NCI-H187 (cell line): Measurements from ENCODE around the gene SLC39A9.
"Not testable (repeated sequence)": the region's sequence is repeated elsewhere in the genome, so short reads cannot be mapped to it uniquely, and the experiment has no call there.

Source experiments
- DNase-seq, 2 experiments: peaks; one replicate each; lab custom pipeline; 2025; lab: John Stamatoyannopoulos, UW

Gene SLC39A9

DNA sequence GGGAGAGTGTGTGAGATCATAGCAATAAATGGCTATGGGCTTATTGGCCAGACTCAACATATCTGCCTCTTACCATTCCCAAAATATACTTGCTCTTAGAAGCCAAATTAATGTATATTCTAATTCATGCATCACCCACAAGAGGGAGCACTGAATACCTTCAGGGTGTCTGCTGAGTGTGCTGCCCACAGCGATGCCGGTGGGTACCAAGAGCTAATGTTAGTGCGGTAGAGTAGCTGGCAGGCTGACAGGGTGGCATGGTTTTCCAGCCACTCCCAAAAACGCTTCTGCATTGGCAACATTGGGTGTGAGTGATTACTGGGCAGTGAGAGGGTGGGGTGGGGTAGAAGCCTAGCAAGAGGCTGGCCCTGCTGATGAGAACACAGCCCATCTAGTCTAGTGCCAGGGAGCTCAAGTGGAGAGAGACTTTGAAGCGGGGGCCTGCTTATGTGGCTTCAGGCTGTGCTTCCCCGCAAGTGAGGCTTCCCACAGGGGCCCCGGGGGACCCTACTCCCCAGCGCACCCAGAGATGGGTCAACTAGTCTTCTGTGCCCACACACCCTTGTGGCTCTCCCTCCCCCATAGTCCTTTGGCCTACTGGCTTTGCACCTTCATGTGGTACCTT lies 76.8 kb downstream of the SLC39A9 start:
- DNase-seq = no peak

GRCh38 chr14:69476824-69477450 lies 78.4 kb downstream of the SLC39A9 start:
- DNase-seq = not testable (repeated sequence)

- DNase-seq = not testable (repeated sequence)
Measured at GRCh38 chr14:69478055-69478454, 79.6 kb downstream of the SLC39A9 start.

- DNase-seq = no peak
Measured at GRCh38 chr14:69479696-69480095, 81.2 kb downstream of the SLC39A9 start.

DNA sequence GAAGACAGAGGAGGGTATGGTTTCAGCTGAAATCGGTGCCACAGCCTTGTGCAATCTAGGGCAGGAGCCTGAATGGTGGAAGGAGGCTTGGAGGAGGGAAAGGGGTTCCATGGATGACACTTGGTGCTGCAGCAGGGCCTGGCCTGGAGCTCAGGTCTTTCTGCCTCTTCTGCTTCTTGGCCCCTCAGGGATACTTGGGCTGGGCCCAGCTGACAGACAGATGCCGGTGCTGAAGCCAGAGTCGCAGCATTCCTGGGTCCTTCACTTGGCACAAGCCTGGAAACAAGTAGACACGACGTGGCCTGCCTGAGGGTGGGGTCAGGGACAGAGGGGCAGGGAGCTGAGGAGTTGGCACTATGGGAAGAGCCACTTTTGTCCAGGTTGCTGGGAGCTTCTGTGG lies 81.6 kb downstream of the SLC39A9 start:
- no peak for DNase-seq

DNA sequence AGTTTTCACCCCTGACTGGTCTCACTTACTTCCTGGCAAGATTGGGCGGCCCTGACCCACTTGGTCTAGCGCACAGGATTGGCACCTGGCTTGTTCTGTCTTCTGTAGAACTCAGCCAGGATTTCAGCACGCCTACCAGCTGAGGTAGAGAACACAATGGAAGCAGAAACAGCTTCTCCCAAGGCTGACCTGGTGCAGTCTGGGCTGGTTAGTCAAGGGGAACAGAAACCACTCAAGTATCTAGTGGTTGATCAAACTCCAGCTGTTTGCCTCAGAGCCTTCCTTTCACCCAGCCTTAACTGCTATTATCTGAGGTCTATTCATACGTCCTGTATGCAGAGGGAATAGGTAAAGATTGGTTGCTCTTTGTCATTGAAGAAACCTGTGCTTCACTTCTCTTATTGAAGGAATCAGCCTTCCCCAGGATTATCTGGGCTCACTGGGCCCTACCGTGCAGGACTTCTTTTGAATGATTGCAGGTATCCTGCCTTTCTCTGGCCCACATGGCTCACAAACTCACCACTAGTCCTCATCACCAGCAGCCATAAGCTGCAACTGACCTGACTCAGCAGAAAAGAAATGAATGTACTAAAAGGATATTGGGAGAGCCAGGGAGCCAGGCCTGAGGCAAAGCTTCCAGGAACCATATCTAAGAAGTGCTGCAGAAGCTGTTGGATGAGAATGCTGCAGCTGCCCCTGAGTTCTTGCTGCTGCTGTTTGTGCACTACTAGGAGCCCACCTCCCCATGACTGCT lies 83.5 kb downstream of the SLC39A9 start:
- DNase-seq = peak in 1 of 2 experiments; percentile 41

- DNase-seq = no peak
Measured at GRCh38 chr14:69483765-69484443, 85.4 kb downstream of the SLC39A9 start.

DNA sequence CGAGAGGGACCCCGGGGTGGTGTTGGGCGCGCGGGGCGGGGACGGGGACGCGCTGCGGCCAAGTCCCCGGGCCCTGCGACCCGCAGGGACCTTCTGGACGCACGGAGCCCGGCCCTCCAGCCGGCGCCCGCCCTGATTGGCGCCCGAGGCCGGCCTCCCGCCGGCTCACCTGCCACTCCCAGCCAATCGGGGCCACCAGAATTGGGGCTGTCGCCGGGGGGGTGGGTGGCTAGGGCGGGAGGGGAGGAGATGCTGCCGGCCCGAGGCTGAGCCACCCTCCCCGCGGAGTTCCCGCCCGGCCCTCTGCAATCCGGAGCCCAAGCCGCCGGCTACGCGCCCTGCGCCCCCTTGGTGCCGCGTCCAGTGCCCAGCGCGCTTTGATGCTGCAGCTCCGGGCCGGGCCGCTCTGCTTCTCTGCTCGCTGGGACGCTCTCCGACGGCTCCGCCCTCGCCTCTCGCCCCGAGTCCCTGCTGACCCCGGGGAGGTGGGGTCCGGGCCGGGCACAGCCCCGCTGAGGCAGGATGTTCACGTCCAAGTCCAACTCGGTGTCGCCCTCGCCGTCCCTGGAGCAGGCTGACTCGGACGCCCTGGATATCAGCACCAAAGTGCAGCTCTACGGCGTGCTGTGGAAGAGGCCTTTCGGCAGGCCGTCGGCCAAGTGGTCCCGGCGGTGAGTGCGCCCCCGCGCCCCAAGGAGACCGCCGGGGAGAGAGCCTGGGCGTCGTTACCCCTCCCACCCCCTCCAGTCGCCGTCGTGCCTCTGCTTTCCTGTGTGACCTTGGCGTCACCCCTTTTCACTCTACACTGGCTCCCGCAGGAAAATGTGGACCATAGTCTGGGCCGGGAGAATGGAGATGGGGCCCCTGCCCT lies 86.2 kb downstream of the SLC39A9 start, which contains the start of gene PLEKHD1:
TSS of gene PLEKHD1 (plus strand) at position 285 of the 871 bp plus-strand sequence. CDS start at position 523, 238 bp downstream.
- DNase-seq = peak in 1 of 2 experiments; percentile 32

GRCh38 chr14:69485315-69485660 lies 86.8 kb downstream of the SLC39A9 start:
- DNase-seq = no peak

- DNase-seq = no peak
Measured at GRCh38 chr14:69485701-69486100, 87.2 kb downstream of the SLC39A9 start.

- DNase-seq = no peak
Measured at GRCh38 chr14:69487226-69487625, 88.7 kb downstream of the SLC39A9 start.

- DNase-seq = no peak
Measured at GRCh38 chr14:69487771-69488170, 89.3 kb downstream of the SLC39A9 start.

DNA sequence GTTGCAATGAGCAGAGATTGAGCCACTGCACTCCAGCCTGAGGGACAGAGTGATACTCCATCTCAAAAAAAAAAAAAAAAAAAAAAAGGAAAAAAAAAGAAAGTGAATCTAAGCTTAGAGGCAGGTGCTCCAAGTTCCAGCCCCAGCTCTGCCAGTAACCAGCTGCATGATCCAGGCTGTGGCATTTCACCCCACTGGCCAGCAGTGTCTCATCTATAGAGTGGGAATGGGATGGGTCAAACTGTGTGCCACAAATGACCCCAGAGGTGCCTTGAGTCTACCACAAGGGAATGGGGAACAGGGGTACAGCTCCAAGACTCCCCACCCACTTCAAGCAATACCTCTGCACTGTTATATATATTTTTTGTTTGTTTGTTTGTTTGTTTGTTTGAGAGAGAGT lies 91.0 kb downstream of the SLC39A9 start:
- no peak for DNase-seq

- DNase-seq = no peak
Measured at GRCh38 chr14:69490219-69490918, 91.9 kb downstream of the SLC39A9 start.

DNA sequence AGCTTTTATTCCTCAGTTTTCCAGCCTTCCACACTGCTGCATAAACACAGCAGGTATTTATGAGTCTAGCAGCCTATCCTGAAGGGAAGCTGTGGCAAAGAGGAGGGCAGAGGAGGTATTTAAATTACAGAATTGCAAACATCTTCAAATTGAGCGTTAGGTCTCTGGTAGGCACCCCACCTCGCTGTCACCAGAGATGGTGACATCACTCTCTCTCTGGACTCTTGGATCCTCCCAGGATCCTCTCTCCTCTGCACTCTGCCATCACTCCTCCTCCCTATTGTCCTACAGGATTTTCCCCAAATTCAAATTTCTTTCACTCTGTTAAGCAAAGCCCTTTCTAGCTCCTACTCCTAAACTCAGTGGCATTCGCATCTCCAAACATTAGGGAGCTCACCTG lies 92.7 kb downstream of the SLC39A9 start:
- DNase-seq = no peak

DNA sequence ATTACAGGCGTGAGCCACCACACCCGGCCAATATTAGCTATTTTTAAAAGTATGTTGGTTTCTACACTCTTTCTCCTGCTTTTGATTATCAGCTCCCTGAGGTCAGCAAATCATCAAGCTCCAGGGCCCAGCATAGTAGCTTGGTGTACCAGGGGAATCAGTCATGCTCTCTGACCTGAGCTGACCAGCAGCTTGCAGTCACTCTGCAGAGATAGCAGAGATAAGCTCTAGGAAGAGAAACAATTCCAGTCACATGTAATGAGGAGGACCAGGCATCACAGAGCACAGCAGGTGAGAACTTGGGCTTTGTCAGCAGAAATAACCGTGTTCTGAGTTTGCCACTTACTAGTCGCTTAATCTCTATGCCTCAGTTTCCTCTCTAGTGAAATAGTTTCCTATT lies 94.5 kb downstream of the SLC39A9 start:
- no peak for DNase-seq

GRCh38 chr14:69493791-69494190 lies 95.3 kb downstream of the SLC39A9 start:
- DNase-seq = no peak

DNA sequence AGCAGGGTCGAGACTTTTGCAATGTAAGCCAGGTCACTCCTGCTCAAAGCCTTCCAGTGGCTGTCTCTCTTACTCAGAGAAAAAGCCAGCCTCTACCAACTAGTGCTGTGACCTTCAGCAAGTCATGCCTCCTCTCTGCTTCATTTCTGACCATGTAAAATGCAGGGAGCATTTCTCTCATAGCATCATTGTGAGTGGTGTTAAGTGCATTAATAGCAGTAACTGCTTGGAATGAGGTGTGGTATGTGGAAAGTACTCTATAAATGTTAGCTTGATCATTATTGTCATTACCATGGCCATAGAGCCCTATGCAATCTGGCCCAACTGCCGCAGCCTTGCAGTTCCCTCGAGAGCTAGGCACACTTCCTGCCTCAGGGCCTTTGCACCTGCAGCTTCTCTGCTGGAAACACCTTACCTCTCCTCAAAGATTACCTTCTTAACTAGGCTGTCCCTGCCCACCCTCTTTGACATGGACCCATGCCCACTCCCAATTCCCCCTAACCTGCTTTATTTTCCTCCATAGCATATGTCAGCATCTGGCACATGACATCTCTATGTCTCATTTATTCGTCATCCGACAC lies 96.9 kb downstream of the SLC39A9 start:
- DNase-seq = no peak

DNA sequence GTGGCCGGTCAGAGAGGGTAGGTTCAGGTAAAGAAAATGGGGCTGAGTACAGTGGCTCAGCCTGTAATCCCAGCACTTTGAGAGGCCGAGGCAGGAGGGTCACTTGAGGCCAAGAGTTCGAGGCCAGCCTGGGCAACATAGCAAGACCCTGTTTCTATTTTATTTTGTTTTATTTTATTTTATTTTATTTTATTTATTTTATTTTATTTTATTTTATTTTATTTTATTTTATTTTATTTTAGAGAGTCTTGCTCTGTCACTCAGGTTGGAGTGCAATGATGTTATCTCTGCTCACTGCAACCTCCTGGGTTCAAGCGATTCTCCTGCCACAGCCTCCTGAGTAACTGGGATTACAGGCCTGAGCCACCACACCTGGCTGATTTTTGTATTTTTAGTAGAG lies 99.4 kb downstream of the SLC39A9 start:
- not testable (repeated sequence) for DNase-seq

GRCh38 chr14:69498286-69498685 lies 99.8 kb downstream of the SLC39A9 start:
- not testable (repeated sequence) for DNase-seq

DNA sequence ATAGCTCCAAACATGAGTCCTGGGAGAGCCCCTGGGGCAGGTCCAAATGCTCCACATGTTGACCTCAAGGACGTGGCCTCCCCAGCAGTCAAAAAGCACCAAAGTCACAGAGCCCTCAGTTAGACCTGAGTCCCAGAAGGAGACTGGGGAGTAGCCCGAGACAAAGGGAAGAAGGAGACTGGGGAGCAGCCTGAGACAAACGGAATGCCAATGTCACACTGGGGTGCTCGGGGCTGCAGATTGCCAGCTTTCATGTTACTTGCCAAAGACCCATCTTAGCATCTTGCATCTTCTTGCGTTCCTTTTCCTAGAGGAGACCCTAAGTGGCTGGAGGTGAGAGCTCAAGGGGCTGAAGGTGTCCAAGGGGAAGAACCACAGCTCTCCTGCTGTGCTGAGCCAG lies 100.9 kb downstream of the SLC39A9 start:
- no peak for DNase-seq
